ENCODE results near the gene CNGB1. TPM values are rescaled to one million over a fixed set of nuclear protein-coding genes. Genes with fewer than 3 reads are reported as not detected.

CNGB1 gene
- total RNA-seq, 1 experiment from 2014 or later, result not detected

- Histone ChIP-seq H3K4me3 (replicated peaks in 1 of 2; ENCODE audit: low read depth in 1 of 2, low read length in 2 of 2) (no peak overlapping the region), H3K27ac (ENCODE audit: low read depth, low read length) (no peak overlapping the region), H3K4me2 (ENCODE audit: low read length) (no peak overlapping the region), H2AFZ (ENCODE audit: low read depth, low read length, poor library complexity, severe bottlenecking) (no peak overlapping the region), H3K9me3 (ENCODE audit: control insufficient read depth in 1 of 2, insufficient read depth in 1 of 2, low read depth in 1 of 2, low read length in 2 of 2) (no peaks in the 10 kb centered on the region), H4K20me1 (ENCODE audit: insufficient read depth) (no peaks in the 10 kb centered on the region), H3K36me3 (ENCODE audit: control insufficient read depth in 1 of 2, insufficient read depth in 2 of 2, low read length in 2 of 2) (no peaks in the 10 kb centered on the region), H3K4me1 (ENCODE audit: control insufficient read depth in 1 of 2, insufficient read depth in 2 of 2, low read length in 2 of 2) (no peaks in the 10 kb centered on the region), H3K27me3 (ENCODE audit: insufficient read depth, low read length) (no peaks in the 10 kb centered on the region; the same call in 1 of the 2 replicates), H3K79me2 (ENCODE audit: insufficient read depth, low read length) (no peaks in the 10 kb centered on the region), H3K9me2 (ENCODE audit: insufficient read depth) (no peaks in the 10 kb centered on the region), H3K9ac (ENCODE audit: low read length) (no peak overlapping the region)
- TF ChIP-seq YY1 (IDR thresholded peaks at IDR 0.05; ENCODE audit: extremely low read depth, insufficient replicate concordance, low read depth, low read length), result no peak
- TF ChIP-seq EZH2 (IDR thresholded peaks at IDR 0.05), result no peak
- no peak for TF ChIP-seq CEBPB (IDR thresholded peaks at IDR 0.05; ENCODE audit: low read depth)
- TF ChIP-seq FOSL1 (IDR thresholded peaks at IDR 0.05; ENCODE audit: low read depth), result no peak
- TF ChIP-seq ZNF274 (IDR thresholded peaks at IDR 0.05; ENCODE audit: low read depth, low read length), result no peak
- no peak for TF ChIP-seq SP1 (IDR thresholded peaks at IDR 0.05; ENCODE audit: low read depth)
- TF ChIP-seq POLR2A (IDR thresholded peaks at IDR 0.05; ENCODE audit: borderline replicate concordance, extremely low read depth, insufficient read depth, insufficient read length), result no peak
- no peak for TF ChIP-seq SIN3A (IDR thresholded peaks at IDR 0.05; ENCODE audit: low read depth)
- no peak for TF ChIP-seq RAD21 (IDR thresholded peaks at IDR 0.05; ENCODE audit: low read depth)
- no peak for TF ChIP-seq ZBTB33 (IDR thresholded peaks at IDR 0.05; ENCODE audit: extremely low read depth, insufficient replicate concordance, low read length)
- TF ChIP-seq CTCF (IDR thresholded peaks at IDR 0.05 in 2 of 3, conservative IDR thresholded peaks at IDR 0.05 in 1 of 3; ENCODE audit: borderline replicate concordance in 1 of 3, insufficient read depth in 1 of 3, low read depth in 2 of 3, low read length in 2 of 3), result no peak
- no peak for TF ChIP-seq ZFX (IDR thresholded peaks at IDR 0.05)
- TF ChIP-seq EZH2phosphoT487 (IDR thresholded peaks at IDR 0.05; ENCODE audit: borderline replicate concordance), result no peak
- ChIA-PET POLR2A (no interaction called here), RAD21 (ENCODE audit: low non-redundant PET in 1 of 2, low total read pairs in 2 of 2, uncharacterized antibody in 2 of 2, unreplicated experiment in 2 of 2) (no interaction called here), CTCF (no interaction called here)
- intact Hi-C loops (cut with micrococcal nuclease), result no loop called here
- DNase-seq (ENCODE audit: low read depth, low spot score), result no peak
- BruUV-seq (replicated peaks), result no TSS peak
- ATAC-seq, result no peak
Observed at GRCh38 chr16:57960826-57961472, 10.0 kb downstream of the CNGB1 start.

Data from HCT116 (cell line).